Astrocyte of the spinal cord (primary cell): ENCODE measurements around the gene CHCHD3.

ENCODE experiments used
- DNase-seq: peaks from one replicate; pipeline ENCODE4 v3.0.0; 2011; ENCODE audit warnings: low read depth, low spot score
- H3K4me3 ChIP-seq: 2 replicates; pipeline ENCODE4 v1.5.1; 2011; ENCODE audit warnings: low read depth, mild to moderate bottlenecking, low read length, moderate library complexity
- CTCF ChIP-seq: IDR thresholded peaks from 2 replicates; pipeline ENCODE4 v1.5.1; 2012; ENCODE audit warnings: low read depth, mild to moderate bottlenecking, low read length, inconsistent platforms
- in situ Hi-C: cut with HindIII; loops from 2 replicates; pipeline ENCODE4 v1.10.0; 2017; ENCODE audit warnings: low sequenced_read_pairs

Gene CHCHD3

GRCh38 chr7:132766660-132767059 lies 315.2 kb downstream of the CHCHD3 start:
- in situ Hi-C loops = no loop called here
- no peak overlapping the region for H3K4me3 ChIP-seq
- no peak for DNase-seq
- TF ChIP-seq CTCF = no peak

- TF ChIP-seq CTCF = no peak
- in situ Hi-C loops = no loop called here
- DNase-seq = no peak
- H3K4me3 ChIP-seq = no peak overlapping the region
Measured at GRCh38 chr7:132765861-132766260, 316.0 kb downstream of the CHCHD3 start.

DNA sequence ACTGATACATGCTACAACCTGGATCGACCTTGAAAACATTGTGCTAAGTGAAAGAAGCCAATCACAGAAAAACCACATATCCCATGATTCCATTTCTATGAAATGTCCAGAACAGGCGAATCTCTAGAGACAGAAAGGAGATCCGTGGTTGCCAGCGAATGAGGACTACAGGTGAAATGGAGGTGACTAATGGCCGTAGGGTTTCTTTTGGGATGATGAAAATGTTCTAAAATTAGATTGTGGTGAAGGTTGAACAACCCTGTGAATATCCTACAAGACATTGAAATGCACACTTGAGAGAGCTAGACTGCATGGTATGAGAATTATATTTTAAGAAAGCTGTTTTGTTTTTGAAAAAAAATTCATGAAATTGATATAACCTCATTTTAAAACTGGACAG lies 317.1 kb downstream of the CHCHD3 start:
- no peak for TF ChIP-seq CTCF
- no peak for DNase-seq
- no peak overlapping the region for H3K4me3 ChIP-seq
- in situ Hi-C loops = no loop called here

- no peak for DNase-seq
- TF ChIP-seq CTCF = no peak
- in situ Hi-C loops = no loop called here
- H3K4me3 ChIP-seq = no peak overlapping the region
Measured at GRCh38 chr7:132760866-132761265, 321.0 kb downstream of the CHCHD3 start.

DNA sequence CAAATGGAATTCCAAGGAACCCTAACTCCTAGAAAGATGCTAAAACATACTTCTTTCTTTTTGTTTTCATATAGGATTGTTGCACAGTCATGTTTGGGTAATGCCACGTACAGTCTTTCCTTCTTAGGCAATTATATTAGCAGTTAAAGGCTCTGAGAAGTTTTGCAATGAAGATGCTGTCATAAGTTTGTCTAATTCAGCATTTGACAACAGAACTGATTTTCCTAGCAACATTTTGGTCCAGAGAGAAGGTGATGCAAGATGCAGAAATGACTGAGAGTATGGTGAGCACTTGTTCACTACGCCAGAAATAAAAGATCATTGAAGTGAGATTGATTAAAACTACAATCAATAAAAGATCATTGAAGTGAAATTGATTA lies 321.7 kb downstream of the CHCHD3 start:
- no peak for TF ChIP-seq CTCF
- in situ Hi-C loops = no loop called here
- no peak overlapping the region for H3K4me3 ChIP-seq
- no peak for DNase-seq

DNA sequence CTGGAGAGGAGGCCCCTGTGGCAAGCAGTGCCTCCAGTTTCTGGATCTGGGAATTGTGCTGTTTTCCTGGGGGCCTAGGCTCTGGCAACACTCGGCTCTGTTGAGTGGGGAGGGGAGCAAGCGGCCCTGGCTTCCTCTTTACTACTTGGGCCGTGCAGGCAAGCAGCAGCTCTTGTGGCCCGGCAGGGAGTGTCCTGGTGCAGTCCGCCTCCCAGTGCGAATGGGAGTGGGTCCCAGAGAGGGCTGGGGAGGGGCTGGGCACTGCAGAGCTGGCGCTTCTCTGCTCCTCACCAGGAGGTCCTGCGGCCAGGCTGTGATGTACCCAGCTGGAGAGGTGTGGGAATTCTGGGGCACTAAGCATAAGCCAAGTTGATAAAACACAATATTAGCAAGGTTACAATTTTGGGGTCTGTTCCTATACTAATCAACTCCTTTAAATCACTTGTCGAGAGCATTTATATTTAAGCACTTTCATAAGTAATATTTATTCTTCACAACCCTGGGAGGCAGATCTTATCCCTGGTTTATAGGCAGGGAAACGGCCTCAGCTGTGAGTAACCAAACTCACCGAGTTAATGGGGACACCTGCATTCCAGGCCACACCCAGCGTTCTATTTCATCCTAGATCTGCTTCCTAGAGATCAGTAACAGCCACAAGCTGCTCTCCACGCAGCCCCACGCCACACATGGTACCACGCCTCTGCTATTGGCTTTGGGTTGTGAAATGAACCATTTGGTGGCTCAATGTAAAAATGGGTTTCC lies 322.2 kb downstream of the CHCHD3 start:
- H3K4me3 ChIP-seq = no peak overlapping the region
- DNase-seq = no peak
- in situ Hi-C loops = no loop called here
- no peak for TF ChIP-seq CTCF
